ENCODE measurements around the gene DCTN1.

Gene DCTN1

DNA sequence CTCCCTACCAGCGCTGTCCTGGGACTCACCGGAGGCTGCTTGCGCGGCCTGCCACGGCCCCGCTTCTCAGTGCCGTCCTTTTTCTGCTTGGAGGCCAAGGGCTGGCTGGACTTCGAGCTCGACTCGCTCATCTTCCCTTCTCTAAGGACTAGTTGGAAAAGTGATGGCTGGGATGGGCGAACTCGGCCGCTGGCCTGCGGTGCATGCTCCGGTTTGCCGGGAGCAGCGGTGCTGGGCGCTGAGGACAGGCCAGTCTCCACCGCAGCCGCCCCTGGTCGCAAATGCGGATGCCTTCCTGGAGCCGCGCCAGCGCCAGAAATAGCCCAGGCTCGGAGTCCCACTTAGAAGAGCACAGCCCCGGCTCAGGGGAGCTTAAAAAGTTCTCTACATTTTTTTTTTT lies 38.2 kb upstream of the DCTN1 start:
- TF ChIP-seq, protein P1, sequence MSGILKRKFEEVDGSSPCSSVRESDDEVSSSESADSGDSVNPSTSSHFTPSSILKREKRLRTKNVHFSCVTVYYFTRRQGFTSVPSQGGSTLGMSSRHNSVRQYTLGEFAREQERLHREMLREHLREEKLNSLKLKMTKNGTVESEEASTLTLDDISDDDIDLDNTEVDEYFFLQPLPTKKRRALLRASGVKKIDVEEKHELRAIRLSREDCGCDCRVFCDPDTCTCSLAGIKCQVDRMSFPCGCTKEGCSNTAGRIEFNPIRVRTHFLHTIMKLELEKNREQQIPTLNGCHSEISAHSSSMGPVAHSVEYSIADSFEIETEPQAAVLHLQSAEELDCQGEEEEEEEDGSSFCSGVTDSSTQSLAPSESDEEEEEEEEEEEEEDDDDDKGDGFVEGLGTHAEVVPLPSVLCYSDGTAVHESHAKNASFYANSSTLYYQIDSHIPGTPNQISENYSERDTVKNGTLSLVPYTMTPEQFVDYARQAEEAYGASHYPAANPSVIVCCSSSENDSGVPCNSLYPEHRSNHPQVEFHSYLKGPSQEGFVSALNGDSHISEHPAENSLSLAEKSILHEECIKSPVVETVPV (CRISPR knock-in tag; IDR thresholded peaks at IDR 0.05), result no peak
- TF ChIP-seq BACH2 (CRISPR knock-in tag; IDR thresholded peaks at IDR 0.05; ENCODE audit: borderline replicate concordance) (no peak), GLIS3 (CRISPR knock-in tag; IDR thresholded peaks at IDR 0.05) (no peak), CSDC2 (CRISPR knock-in tag; IDR thresholded peaks at IDR 0.05) (no peak), TCF4 (CRISPR knock-in tag; IDR thresholded peaks at IDR 0.05; ENCODE audit: borderline replicate concordance) (no peak), RARB (CRISPR knock-in tag; IDR thresholded peaks at IDR 0.05) (no peak), ZFP3 (CRISPR knock-in tag; IDR thresholded peaks at IDR 0.05) (no peak), ZFP30 (CRISPR knock-in tag; IDR thresholded peaks at IDR 0.05) (no peak), PPARA (CRISPR knock-in tag; IDR thresholded peaks at IDR 0.05; ENCODE audit: borderline replicate concordance) (no peak), ZC3H10 (CRISPR knock-in tag; IDR thresholded peaks at IDR 0.05) (no peak), ZNF565 (CRISPR knock-in tag; conservative IDR thresholded peaks at IDR 0.05; ENCODE audit: low read depth) (no peak), ESRRG (CRISPR knock-in tag; IDR thresholded peaks at IDR 0.05) (no peak), ARNTL (CRISPR knock-in tag; IDR thresholded peaks at IDR 0.05; ENCODE audit: borderline replicate concordance, low read depth) (no peak), CREB5 (CRISPR knock-in tag; IDR thresholded peaks at IDR 0.05; ENCODE audit: low read depth) (no peak), ZNF8 (CRISPR knock-in tag; IDR thresholded peaks at IDR 0.05) (no peak)
- TF ChIP-seq, protein P2, sequence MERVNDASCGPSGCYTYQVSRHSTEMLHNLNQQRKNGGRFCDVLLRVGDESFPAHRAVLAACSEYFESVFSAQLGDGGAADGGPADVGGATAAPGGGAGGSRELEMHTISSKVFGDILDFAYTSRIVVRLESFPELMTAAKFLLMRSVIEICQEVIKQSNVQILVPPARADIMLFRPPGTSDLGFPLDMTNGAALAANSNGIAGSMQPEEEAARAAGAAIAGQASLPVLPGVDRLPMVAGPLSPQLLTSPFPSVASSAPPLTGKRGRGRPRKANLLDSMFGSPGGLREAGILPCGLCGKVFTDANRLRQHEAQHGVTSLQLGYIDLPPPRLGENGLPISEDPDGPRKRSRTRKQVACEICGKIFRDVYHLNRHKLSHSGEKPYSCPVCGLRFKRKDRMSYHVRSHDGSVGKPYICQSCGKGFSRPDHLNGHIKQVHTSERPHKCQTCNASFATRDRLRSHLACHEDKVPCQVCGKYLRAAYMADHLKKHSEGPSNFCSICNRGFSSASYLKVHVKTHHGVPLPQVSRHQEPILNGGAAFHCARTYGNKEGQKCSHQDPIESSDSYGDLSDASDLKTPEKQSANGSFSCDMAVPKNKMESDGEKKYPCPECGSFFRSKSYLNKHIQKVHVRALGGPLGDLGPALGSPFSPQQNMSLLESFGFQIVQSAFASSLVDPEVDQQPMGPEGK (CRISPR knock-in tag; IDR thresholded peaks at IDR 0.05; ENCODE audit: borderline replicate concordance), result no peak
- TF ChIP-seq, protein P3, sequence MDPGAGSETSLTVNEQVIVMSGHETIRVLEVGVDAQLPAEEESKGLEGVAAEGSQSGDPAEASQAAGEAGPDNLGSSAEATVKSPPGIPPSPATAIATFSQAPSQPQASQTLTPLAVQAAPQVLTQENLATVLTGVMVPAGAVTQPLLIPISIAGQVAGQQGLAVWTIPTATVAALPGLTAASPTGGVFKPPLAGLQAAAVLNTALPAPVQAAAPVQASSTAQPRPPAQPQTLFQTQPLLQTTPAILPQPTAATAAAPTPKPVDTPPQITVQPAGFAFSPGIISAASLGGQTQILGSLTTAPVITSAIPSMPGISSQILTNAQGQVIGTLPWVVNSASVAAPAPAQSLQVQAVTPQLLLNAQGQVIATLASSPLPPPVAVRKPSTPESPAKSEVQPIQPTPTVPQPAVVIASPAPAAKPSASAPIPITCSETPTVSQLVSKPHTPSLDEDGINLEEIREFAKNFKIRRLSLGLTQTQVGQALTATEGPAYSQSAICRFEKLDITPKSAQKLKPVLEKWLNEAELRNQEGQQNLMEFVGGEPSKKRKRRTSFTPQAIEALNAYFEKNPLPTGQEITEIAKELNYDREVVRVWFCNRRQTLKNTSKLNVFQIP (CRISPR knock-in tag; IDR thresholded peaks at IDR 0.05; ENCODE audit: borderline replicate concordance, low read depth), result no peak
- ATAC-seq, result no peak

- TF ChIP-seq SNAI2 (CRISPR knock-in tag; IDR thresholded peaks at IDR 0.05), result no peak
- no peak for TF ChIP-seq ZFP30 (CRISPR knock-in tag; IDR thresholded peaks at IDR 0.05)
- TF ChIP-seq, protein P2 (CRISPR knock-in tag; IDR thresholded peaks at IDR 0.05; ENCODE audit: borderline replicate concordance), result no peak
- TF ChIP-seq ZFP3 (CRISPR knock-in tag; IDR thresholded peaks at IDR 0.05), result no peak
- no peak for TF ChIP-seq TOX (CRISPR knock-in tag; IDR thresholded peaks at IDR 0.05; ENCODE audit: borderline replicate concordance)
- no peak for ATAC-seq
Measured at GRCh38 chr2:74417763-74418162, 37.7 kb upstream of the DCTN1 start.

DNA sequence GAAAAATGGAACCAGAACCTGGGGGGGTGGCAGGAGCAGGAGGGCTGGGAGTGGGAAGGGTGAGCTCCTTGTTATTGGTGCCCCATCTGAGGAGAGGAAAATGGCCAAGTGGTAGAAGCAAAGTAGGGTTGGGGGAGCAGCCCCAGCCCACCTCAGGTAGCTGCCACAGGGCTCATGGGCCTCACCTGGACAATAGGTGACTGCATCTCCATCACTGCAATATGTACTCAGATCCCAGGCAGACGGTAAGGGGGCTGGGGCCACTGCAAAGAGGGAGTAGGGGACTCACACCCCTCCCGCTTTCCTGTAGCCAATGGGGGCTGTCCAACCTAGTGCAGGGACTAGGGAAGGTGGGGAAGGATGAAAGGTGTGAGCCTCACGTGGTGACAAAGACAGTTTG lies 37.1 kb upstream of the DCTN1 start:
- ATAC-seq, result no peak
- TF ChIP-seq CREB5 (CRISPR knock-in tag; IDR thresholded peaks at IDR 0.05; ENCODE audit: low read depth) (no peak), SNAI2 (CRISPR knock-in tag; IDR thresholded peaks at IDR 0.05) (no peak), ZFP30 (CRISPR knock-in tag; IDR thresholded peaks at IDR 0.05) (no peak), ESRRG (CRISPR knock-in tag; IDR thresholded peaks at IDR 0.05) (no peak), ZNF8 (CRISPR knock-in tag; IDR thresholded peaks at IDR 0.05) (no peak)
- TF ChIP-seq, protein P3 (CRISPR knock-in tag; IDR thresholded peaks at IDR 0.05; ENCODE audit: borderline replicate concordance, low read depth), result no peak

All from SK-N-SH treated with all-trans-retinoic acid at 6 μM for 48 hours (cell line).